ENCODE results near the gene KISS1.

DNA sequence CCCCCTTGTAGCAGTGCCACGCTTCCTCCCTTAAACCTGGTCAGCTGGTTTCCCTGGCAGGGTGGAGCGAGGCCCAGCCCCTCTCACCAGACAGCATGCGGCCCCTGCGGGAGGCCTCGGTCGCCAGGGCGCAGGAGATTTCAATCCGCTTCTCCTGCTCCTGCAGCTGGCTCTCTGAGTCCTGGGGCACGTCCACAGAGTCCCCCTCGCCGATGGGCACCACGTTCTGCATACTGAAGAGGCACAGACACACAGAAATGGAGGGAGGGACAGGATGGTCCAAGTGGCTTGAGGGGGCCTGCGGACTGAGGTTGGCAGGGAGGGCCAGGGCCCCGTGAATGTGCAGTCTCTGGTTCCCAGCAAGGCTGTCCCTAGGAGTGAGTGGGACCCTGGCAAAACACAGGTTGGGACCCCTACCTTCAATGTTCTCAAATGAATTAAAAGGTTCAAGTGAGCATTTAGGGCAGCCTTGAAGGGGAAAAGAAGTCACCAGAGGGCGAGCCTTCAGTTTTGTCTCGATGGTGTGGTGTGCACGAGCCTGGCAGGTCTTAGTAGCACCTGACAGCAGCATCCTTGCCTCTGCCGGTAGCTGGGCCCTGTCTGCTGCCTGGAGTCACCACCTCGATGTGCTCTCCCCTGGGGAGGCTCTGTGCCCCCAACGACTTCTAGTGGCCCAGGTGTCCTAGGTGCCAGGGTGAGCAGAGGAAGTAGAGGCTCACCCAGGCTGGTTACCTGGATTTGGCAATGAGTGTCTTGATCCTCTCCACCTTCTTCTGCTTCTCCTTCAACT, 31.9 kb upstream of the KISS1 start:
- TF ChIP-seq EZH2 (IDR thresholded peaks at IDR 0.05; ENCODE audit: low read length, missing control alignments), result no peak
- TF ChIP-seq, protein P1, sequence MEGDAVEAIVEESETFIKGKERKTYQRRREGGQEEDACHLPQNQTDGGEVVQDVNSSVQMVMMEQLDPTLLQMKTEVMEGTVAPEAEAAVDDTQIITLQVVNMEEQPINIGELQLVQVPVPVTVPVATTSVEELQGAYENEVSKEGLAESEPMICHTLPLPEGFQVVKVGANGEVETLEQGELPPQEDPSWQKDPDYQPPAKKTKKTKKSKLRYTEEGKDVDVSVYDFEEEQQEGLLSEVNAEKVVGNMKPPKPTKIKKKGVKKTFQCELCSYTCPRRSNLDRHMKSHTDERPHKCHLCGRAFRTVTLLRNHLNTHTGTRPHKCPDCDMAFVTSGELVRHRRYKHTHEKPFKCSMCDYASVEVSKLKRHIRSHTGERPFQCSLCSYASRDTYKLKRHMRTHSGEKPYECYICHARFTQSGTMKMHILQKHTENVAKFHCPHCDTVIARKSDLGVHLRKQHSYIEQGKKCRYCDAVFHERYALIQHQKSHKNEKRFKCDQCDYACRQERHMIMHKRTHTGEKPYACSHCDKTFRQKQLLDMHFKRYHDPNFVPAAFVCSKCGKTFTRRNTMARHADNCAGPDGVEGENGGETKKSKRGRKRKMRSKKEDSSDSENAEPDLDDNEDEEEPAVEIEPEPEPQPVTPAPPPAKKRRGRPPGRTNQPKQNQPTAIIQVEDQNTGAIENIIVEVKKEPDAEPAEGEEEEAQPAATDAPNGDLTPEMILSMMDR (conservative IDR thresholded peaks at IDR 0.05 in 1 of 2, IDR thresholded peaks at IDR 0.05 in 1 of 2; ENCODE audit: low read depth in 1 of 2, low read length in 2 of 2), result no peak
